NCI-H2171 treated with DMSO at 0.1 percent for 48 hours (cell line): ENCODE results near the gene UBAC2.
A peak's percentile ranks its signal among the peaks of the same experiment; 100 is the strongest.

ENCODE experiments used
- DNase-seq: peaks from one replicate; lab custom pipeline; 2025; lab: John Stamatoyannopoulos, UW

UBAC2 gene

DNA sequence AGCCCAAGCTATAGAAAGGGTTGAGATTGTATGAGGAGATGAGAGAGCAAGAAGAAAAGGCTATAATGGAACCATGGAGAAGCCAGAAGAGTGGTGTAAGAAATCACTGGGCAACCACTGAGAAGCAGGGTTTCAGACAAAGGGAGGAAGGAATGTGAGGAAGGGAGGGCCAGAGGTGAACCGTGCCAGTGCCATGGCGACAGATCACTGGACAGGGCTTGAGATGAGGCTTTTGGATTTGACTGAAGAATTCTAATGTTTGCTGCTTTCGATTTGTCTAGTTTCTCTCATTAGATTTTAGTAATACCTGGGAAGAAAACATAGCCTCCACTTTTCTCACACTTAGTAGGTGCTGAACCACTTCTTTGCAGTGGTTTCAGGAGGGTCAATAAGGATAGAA lies 112.8 kb downstream of the UBAC2 start:
- no peak for DNase-seq

DNA sequence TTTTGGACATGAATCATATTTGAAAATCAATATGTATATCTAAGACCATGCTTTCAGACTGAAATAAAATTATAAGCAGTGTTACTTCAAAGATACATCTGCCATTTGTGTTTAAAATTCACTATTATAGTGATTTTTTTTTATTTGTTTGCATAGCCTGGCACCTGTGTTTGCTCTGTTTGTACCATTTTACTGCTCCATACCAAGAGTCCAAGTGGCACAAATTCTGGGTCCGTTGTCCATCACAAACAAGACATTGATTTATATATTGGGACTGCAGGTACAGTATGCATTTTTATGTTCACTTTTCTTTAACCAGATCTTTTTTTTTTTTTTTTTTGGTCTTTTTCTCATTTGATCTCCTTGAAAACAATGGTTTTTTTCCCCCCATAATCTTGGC lies 113.3 kb downstream of the UBAC2 start:
- no peak for DNase-seq

DNA sequence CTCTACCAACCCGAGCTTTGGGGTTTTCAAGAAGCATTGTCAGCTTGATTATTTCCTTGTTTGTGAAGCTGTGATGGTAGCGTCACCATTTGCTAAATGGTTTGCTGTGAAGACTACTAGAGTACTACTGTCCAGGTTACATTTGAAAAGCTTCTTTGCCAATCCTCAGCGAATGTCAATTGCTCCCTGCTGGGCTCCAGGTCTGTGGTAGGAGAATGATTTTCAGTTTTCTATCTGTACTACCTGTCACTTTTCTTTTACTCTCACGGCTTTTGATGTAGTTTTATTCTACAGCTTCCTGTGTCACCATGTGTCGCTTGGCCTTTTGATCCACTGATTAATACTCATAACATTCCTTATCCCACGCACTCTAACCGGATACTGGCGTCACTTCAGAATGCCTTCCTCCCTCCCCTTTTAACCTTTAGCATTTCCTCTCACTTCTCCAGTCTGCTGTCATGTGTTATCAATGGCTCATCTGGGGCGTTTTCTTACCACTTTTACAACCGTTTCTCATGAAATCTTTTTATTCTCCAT lies 114.1 kb downstream of the UBAC2 start:
- no peak for DNase-seq

DNA sequence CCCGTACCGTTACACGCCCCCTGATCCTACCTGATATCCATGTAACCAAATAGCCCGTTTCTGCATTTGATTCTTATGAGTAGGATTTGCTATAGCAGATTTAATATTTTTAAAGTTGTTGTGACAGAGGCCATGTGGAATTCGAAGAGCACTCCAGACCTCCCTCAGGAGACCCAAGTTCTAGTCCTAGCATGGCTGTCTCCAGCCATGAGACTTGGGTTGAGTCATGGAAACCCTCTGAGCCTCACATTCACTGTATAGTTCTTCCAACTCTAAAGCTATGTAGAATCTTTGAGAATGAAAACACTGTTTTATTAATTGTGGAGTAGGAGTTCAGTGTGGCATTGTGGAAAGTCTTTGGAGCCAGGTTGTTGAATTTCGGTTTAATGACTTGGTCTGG lies 114.5 kb downstream of the UBAC2 start:
- no peak for DNase-seq

DNA sequence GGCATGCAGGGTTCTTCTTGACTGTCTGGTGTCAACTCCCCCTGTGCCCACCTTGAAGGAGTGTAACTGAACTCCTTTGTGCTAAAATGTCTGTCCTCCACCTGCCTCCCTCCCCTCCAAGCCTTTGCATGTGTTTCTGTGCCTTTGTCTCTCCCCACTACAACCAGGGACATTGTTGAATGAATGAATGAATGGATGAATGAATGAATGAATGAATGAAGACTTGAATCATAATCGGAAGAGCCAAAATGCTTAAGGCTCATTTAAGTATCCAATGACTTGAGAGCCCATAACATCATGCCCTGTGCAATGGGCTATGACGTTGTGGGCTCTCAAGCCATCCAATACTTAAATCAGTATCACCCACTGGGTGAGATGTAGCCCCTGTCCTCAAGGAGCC lies 115.6 kb downstream of the UBAC2 start:
- no peak for DNase-seq

DNA sequence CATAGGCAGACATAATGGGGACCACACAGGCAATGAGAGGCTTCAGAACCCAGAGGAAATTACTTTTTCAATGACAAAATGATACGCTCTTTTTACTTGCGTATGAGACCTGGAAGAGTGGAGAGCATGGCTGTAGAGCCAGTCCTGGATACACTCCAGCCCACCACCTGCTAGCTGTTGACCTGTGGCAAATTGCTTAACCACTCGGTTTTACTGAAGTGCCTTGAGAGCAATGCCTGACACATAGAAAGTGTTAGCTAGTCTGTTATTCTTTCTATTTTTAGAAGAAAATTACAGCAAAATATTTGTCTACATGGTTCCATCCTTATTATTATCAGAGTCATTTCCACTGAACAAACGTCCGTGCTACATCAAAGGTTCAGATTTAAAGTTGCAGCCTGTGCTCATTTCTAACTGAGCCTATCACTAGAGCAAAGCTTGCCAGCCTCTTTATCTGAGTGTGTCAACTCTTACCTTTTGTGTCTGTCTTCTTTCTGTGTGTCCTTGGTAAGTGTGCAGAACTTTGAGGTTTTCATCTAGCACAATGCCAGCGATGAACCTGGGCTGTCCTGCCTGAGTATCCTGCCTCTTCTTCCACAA lies 116.1 kb downstream of the UBAC2 start:
- DNase-seq: no peak

DNA sequence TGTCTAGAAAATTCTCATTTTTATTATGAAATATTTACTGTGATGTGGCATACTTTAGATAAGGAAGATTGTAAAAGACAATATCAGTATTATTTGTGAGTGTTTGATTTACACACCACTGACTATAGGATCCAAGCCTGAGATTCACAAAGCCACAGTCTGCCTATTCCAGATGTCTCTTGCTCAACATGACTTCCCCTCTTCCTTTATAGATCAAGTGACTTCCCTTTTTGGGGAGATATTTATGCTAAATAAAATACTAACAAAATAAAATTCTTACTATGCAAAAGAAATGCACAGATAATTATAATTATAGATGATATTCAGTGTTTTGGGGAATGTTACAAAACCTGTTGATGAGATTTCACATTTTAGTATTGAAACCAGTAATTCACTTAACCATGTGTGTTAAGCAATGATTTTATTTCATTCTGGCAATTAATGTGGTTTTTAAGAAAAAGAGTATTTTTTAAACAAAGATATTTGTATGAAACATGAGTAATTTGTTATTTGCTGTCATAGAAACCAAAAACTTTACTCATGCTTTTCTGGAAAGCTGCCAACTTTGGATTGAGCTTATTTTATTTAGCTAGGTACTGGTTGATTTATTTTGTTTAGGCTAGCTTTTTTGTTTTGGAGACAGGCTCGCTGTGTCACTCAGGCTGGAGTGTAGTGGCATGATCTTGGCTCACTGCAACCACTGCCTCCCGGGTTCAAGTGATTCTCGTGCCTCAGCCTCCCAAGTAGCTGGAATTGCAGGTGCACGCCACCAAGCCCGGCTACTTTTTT lies 120.2 kb downstream of the UBAC2 start:
- DNase-seq: peak; percentile 8

DNA sequence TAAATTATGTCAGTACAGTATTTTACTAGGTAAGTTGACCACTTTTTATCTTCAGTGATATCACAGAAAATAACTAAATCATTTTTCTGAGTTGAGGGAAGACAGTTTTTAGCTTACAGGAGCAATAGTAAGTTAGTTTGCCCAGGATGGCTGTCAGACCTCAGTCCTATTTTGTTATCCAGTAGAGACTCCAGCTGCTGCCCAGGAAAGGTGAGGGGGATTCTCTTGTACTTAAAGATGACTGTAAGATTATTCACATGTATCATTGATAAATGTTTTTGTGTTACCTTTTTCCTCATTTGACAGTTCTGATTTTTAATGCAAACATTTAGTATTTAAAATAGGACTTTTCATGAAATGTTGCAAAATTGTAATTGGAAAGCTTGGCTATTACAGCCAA lies 121.1 kb downstream of the UBAC2 start:
- DNase-seq: no peak

DNA sequence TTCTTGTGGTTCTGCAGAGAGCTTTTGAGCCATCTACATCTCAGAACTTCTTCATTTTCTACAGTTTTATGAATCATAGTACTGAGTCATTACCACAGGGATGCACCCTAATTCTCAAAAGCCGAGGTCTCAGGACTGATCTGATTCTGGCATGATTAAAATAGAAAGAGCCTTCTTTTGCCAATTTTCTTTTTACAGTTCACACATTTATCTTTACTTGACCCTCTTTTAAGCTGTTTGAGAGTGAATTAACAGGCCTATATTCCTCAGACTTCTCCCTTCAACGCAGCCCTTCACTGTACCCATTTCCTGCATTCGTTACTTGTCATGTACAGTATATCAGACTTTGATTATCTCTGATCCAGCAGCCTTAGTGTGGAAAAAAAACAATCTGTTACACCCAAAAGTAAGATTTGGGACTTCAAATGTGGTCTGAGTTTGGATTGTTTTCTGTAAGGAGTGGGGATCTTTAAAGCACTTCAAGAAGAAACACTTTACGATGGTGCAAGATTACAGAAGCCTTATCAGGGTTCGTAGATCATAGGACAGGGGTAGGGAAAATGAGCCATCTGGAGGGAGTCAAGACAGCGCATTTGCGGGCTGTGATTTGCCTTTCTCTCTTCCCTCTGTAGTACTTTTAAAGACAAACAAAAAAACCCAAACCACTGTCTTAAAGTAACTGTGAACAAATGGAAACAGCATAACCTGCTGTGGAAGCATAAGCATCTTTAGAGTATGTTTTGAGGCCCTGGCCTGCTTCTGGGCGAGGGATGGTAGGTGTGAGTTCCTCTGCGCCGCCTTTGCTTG lies 121.8 kb downstream of the UBAC2 start:
- no peak for DNase-seq

DNA sequence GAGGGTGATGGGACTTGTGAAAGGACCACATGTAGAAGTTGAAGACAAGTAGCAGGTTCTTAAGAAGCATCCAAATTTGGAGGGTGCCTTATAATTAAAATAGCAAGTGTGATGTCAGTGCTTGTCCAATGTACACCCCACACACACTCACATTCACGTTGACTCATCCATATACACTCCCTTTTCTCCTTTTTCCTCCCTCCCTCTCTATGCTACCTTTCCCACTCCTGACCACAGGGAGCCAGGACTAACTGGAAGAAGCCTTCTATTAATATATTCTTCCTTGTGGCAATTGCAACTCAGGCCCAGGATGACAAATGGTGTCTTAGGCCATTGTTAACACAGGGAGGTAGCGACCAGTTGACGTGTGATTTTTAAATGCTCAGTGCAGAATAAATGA lies 122.8 kb downstream of the UBAC2 start:
- no peak for DNase-seq

DNA sequence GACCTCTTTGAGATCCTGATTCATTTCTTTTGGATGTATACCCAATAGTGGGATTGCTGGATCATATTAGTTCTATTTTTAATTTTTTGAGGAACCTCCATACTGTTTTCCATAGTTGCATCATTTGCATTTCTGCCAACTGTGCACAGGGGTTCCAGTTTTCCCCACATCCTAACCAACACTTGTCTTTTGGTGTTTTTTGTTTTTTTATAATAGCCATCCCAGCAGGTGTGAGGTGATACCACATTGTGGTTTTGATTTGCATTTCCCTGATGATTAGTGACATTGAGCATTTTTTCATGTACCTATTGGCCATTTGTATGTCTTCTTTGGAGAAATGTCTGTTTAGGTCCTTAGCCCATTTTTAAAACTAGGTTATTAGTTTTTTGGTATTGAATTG lies 125.4 kb downstream of the UBAC2 start:
- DNase-seq: no peak

DNA sequence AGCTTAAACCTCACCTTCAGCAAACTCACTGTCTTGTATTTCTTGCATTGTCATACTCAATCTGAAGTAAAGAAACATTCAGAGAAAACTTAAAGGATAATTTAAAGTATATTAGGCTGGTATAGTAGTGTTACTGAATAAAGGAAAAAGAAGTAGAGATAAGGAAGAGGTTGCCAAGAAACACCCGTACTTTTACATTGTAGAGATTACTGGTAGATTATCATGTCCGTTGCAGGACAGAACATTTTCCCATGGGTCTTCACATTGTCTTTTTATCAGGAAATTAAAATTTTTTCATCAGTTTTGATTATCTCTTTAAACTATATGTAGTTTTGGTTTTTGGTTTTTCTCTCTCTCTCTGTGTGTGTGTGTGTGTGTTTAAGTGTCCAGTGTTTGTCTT lies 126.5 kb downstream of the UBAC2 start:
- DNase-seq: no peak

DNA sequence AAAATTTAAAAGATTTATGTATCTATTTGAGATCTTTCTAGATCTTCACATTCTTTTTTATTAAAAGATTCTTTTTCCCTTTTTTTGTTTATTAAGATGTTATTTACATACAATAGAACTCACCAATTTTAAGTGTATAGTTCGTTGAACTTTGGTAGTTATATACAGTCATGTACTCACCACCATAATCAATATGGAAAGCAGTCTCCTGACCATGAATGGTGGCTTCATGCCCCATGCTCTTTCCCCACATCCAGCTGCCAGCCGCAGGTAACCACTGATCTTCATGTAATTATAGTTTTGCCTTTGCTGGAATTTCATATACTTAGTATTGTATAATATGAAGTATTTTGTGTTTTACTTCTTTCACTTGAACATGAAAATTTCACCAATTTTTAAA lies 127.1 kb downstream of the UBAC2 start:
- no peak for DNase-seq

DNA sequence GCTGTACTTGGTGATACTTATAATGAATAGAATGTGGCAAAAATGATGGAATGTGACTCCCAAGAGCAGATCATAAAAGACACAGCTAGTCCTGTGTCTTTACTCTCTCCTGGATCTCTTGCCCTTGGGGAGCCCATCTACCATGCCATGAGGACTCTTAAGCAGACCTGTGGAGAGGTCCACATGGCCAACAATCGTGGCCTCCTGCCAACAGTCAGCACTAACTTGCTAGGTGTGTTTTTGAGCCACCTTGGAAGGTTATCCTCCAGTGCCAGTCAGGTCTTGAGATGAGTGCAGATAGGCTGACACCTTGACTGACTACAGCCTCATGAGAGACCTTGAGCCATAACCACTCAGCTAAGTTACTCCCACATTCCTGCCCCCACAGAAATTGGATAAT lies 128.8 kb downstream of the UBAC2 start:
- DNase-seq: no peak

DNA sequence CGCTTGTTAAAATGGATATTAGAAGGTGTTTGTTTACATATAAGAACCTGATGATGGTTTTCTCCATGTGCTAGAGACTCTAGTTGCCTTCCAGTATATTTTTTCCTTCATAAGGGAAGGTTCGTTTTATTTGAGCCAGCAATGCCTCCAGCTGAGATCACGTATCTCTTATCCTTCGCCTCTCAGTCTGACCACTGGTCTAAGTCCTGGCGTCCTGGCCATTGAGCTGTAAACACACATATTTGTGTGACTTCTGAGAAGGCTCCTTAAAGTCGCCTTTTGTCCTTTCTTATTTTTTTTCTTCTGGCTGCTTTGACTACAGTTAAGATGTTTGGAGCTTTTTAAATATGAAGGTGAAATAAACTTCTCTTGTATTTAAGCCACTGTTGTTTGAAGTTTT lies 130.3 kb downstream of the UBAC2 start:
- DNase-seq: no peak

DNA sequence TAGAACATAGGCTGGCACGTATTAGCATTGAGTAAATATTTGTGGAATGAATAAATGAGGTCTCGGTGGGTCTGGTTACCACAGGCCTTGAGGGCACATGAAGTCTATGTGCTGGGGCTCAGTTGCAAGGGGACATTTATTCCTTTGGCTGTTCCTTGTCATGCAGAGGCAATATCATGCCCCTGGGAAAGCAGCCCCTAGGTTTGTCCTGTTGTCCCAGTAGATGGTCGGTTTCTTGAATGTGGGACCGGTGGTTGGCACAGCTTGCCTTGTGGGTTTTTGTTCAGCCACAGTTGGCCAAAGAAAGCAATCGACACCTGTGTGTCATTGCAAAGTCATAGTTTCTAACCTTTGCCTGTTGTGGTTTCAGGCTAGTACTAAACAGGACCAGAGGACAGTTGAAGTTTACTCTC lies 131.2 kb downstream of the UBAC2 start:
- DNase-seq: no peak

DNA sequence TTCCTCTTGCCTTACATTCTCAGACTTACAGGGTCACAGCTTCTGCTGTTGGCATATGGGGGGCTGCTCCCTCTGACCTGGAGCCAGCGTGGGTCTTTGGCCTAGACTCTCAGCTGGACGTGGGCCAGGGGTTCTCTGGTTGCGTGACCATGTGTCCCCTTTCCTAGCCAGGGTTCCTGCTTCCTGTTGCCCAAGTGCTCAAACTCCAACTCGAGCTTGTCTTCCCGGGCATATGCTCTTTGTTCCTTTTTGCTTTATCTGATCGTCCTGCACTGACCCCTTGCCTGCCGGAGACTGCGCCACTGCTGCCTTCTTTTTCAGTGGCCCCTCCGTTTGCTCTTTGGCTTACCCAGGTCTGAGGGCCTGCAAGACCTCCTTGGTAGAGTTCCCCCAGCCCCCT lies 131.8 kb downstream of the UBAC2 start:
- DNase-seq: no peak

DNA sequence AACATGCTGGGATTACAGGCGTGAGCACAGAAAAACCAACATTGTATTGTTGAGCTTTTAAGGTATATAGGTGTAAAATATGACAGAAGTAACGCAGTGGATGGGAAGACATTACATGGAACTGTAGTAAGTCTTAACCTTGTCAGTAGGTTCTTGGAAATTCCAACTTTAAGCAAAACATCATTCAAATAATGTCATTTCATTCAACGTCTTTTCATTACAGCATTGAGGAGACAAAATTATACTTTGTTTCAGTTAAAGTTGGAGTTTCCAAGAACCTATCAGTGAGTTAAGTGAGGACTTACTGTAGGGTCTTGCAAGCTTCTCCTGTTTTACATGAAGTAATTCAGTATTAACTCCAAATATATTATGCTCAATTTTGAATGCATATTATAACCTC lies 133.6 kb downstream of the UBAC2 start:
- DNase-seq: no peak

DNA sequence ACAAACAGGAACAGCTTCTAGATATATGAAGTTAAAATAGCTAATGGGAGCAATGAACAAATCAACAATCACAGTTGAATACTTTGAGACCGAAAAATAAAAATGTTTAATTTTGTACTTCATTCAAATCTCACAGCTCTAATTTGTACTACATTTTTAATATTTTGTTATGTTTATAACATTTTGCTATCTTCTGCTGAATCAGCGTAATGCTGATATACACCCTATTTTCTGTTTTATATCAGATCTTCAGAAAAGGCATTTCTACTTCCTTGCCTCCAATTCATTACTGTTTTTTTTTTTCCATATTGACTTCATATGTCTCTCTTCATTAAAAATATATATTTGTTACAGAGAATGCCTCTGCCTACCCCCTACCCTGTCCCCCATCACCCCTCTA lies 134.4 kb downstream of the UBAC2 start:
- no peak for DNase-seq

DNA sequence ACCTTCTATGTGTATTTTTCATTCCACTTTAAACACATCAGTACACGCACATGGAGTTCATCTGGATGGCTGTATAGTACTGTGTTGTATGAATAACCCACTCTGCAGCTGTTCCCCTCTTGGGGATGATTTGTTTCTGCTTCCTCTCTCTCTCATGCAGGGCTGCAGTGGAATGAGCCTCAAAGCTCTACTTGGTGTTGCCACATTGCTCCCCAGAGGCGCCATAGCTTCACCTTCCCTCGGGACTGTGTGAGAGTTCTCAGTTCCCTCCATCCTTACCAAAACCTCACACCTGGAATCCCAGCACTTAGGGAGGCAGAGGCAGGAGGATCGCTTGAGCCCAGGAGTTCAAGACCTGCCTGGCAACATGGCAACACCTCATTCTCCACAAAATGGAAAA lies 134.9 kb downstream of the UBAC2 start:
- DNase-seq: peak; percentile 32

DNA sequence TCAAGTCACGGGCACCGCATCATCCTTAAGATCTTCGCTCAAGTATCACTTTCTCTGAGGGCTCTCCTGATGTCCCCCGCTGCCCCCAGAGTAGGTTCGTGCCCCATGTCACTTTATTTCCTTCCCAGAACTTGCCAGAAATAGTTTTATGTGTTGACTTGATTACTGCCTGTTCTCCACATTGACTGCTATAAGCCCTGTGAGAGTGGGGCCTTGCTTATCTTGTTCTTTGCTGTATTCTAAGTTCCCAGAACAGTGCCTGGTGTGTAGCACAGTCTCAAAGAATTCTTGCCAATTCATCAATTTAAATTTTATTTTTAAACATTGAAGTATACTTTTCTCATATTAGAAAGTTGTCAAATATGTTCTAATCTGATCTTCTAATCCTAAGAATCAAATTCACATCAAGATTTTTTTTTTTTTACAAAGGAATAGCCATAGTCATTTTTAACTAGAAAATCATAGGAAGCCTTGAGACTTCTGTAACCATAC lies 138.6 kb downstream of the UBAC2 start:
- peak; percentile 56 for DNase-seq

DNA sequence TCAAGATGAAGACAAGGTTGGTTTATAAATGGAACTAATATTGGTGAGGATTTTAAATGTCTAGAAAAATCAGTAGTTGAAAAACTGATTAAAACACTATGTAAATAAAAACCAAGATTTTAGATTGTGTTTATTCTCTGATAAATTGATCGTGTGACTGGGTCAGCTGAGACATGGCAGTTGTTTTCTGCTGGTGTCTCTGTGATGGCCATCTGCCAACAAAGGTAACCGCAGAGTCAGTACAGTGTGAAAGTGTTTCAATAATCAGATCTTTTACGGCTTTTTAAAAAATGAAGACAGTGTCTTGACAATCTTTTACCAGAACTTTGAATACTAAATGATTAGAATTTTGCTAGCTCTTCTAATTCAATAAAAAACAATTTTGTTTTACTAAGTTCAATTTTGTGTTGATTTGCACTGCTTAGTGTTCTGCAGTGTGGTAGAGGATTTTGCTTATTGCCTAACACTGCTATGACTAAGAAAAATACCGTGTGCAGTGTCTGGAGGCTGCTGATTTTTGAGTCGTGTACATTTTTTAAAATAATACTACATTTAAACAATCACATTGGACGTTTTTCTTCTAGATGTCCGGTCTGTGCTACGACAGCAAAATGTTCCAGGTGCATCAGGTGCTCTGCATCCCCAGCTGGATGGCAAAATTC lies 139.2 kb downstream of the UBAC2 start:
- peak; percentile 77 for DNase-seq
